ENCODE measurements around the gene JMJD1C. TPM values are rescaled to one million over a fixed set of nuclear protein-coding genes. Genes with fewer than 3 reads are reported as not detected.

Gene JMJD1C
- total and polyA plus RNA-seq, 10 of the 15 experiments (the other 5 are each of a cell fraction or from before 2014, with no cell fraction given): 31.2 to 83.3 (median 49.5) TPM

GRCh38 chr10:63465293-63466143, at the start of gene JMJD1C (continued):
- peak; percentile 72; the same call in 1 of the 2 replicates for TF ChIP-seq ZNF592 (IDR thresholded peaks at IDR 0.05)

GRCh38 chr10:63515002-63515763, 49.4 kb upstream of the JMJD1C start:
- peak overlapping the region; percentile 73 for H3K4me2 ChIP-seq (ENCODE audit: control insufficient read depth, insufficient read depth)
- no peaks in the 10 kb centered on the region for H3K27me3 ChIP-seq (replicated peaks in 1 of 2; ENCODE audit: control insufficient read depth in 2 of 2, insufficient read depth in 2 of 2, low read length in 1 of 2)
- no peaks in the 10 kb centered on the region for H4K20me1 ChIP-seq (ENCODE audit: control insufficient read depth, insufficient read depth)
- peaks cover 11% of the 10 kb centered on the region for H3K9me3 ChIP-seq (replicated peaks; ENCODE audit: control insufficient read depth, insufficient read depth, low read length)
- BruUV-seq (replicated peaks): no TSS peak
- in situ Hi-C loops (cut with MboI): no loop called here
- intact Hi-C loops (cut with micrococcal nuclease; ENCODE audit: unreplicated experiment): loop anchor here (2.0 to 5.0 kb wide), 2 partner anchors 42 to 303 kb away; no protein-coding TSS in a partner anchor
- H3K27ac ChIP-seq (ENCODE audit: control insufficient read depth, insufficient read depth): peak overlapping the region; percentile 50
- CTCF ChIA-PET: interaction anchor here (0.7 to 1.7 kb wide), 6 partner anchors 13 to 299 kb away, joined by 3 to 6 read pairs (median 3); no protein-coding TSS in a partner anchor
- SMC1A ChIA-PET (ENCODE audit: uncharacterized antibody, unreplicated experiment): interaction anchor here (0.7 to 3.2 kb wide), 11 partner anchors 10 to 252 kb away, joined by 3 to 26 read pairs (median 3); partner anchors contain the start of gene JMJD1C
- H2AFZ ChIP-seq (ENCODE audit: control insufficient read depth, low read depth, low read length): peak overlapping the region; percentile 33
- H3K36me3 ChIP-seq (ENCODE audit: control insufficient read depth in 2 of 2, insufficient read depth in 2 of 2, low read length in 1 of 2): no peaks in the 10 kb centered on the region
- H3K4me1 ChIP-seq (ENCODE audit: control insufficient read depth, insufficient read depth, low read length): peaks cover 13% of the 10 kb centered on the region; the same call in 1 of the 2 replicates
- RAD21 ChIA-PET (ENCODE audit: unreplicated experiment): interaction anchor here (0.5 to 1.8 kb wide), 6 partner anchors 9 to 304 kb away, joined by 3 to 8 read pairs (median 4); no protein-coding TSS in a partner anchor
- peaks cover 78% of the 10 kb centered on the region for H3K79me2 ChIP-seq (ENCODE audit: control insufficient read depth, insufficient read depth, low read length)
- no peak overlapping the region for H3K9ac ChIP-seq (ENCODE audit: control insufficient read depth, insufficient read depth, low read length)
- no peak for FAIRE-seq
- 0 out of 2 replicates have a peak overlapping the region, but pooled peaks have one; percentile 18 for H3K4me3 ChIP-seq
- POLR2A ChIA-PET: interaction anchor here (0.7 to 3.4 kb wide), 4 partner anchors 11 to 305 kb away, joined by 3 to 18 read pairs (median 3); no protein-coding TSS in a partner anchor
- ATAC-seq: peak; percentile 10
- no peak for DNase-seq (ENCODE audit: low read depth, low spot score)
- 50% methylated on average over 5 of the region's 5 CpGs for WGBS (ENCODE audit: insufficient coverage, insufficient replicate concordance, low lambda C conversion rate, missing lambda C conversion rate)
- peak; percentile 56; the same call in 1 of the 2 replicates for TF ChIP-seq SPI1 (IDR thresholded peaks at IDR 0.05; ENCODE audit: borderline replicate concordance, insufficient read depth, low read depth, low read length)
- TF ChIP-seq RELA (IDR thresholded peaks at IDR 0.05; ENCODE audit: borderline replicate concordance, partially characterized antibody): no peak
- TF ChIP-seq EED (IDR thresholded peaks at IDR 0.05; ENCODE audit: low read depth): 0 out of 2 replicates have a peak, but pooled peaks have one; percentile 17
- TF ChIP-seq PKNOX1 (IDR thresholded peaks at IDR 0.05): no peak
- no peak for TF ChIP-seq GABPA (IDR thresholded peaks at IDR 0.05; ENCODE audit: low read depth)
- TF ChIP-seq ZNF274 (IDR thresholded peaks at IDR 0.05; ENCODE audit: insufficient read depth, insufficient read length): no peak
- TF ChIP-seq TCF7 (IDR thresholded peaks at IDR 0.05; ENCODE audit: borderline replicate concordance): no peak
- TF ChIP-seq USF2 (IDR thresholded peaks at IDR 0.05; ENCODE audit: borderline replicate concordance, low read depth, low read length): no peak; the same call in 1 of the 2 replicates
- no peak for TF ChIP-seq ATF7 (IDR thresholded peaks at IDR 0.05; ENCODE audit: low read depth)
- TF ChIP-seq MTA2 (IDR thresholded peaks at IDR 0.05; ENCODE audit: low read depth): no peak
- TF ChIP-seq MXI1 (IDR thresholded peaks at IDR 0.05; ENCODE audit: low read depth, low read length): no peak
- no peak for TF ChIP-seq TARDBP (IDR thresholded peaks at IDR 0.05; ENCODE audit: borderline replicate concordance)

Data from GM12878 (cell line).